ENCODE data around the gene HMG20A.

HMG20A gene

DNA sequence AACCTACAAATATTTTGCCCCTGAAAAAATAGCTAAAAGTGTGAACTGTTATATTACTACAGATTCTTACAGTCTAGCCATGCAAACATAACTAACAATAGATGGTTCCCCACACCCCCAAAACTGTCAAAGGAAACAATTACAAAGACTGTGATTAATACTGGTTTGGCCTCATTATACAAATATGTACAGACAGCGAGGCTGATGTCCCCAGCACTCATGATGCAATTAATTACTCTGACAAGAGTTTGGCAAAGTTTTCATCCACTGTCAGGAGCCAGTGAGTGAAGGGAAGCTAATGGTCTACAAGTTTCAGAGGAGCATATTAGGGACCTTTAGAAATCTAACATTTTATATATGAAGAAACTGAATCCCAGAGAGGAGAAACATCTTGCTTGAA, 61.0 kb downstream of the HMG20A start:
- H3K56ac ChIP-seq (ENCODE audit: low read length) = no peak overlapping the region
- H2BK120ac ChIP-seq (ENCODE audit: low read depth, low read length) = no peak overlapping the region
- H3K27ac ChIP-seq (ENCODE audit: low read depth, low read length) = no peak overlapping the region
- H3K4ac ChIP-seq (ENCODE audit: low read depth, low read length) = no peak overlapping the region
- no peak overlapping the region for H2BK15ac ChIP-seq (replicated peaks; ENCODE audit: low read depth)
- H4K8ac ChIP-seq (ENCODE audit: low read depth, low read length) = no peak overlapping the region
- H3K79me1 ChIP-seq (ENCODE audit: low read length) = no peaks in the 10 kb centered on the region
- no peak overlapping the region for H3K4me3 ChIP-seq (ENCODE audit: low read length)
- H3K79me2 ChIP-seq (ENCODE audit: control insufficient read depth, insufficient read depth, low read length) = no peaks in the 10 kb centered on the region
- no peak overlapping the region for H3K4me2 ChIP-seq (ENCODE audit: low read length)
- no peak for DNase-seq
- WGBS (ENCODE audit: extremely low coverage, insufficient coverage, low lambda C conversion rate) = no CpG with 5 or more reads among the region's 1 CpG
- no peak overlapping the region for H3K23ac ChIP-seq (ENCODE audit: low read length)
- H2AK5ac ChIP-seq (ENCODE audit: low read length) = no peak overlapping the region
- H3K4me1 ChIP-seq (ENCODE audit: control insufficient read depth, low read depth, low read length) = no peaks in the 10 kb centered on the region
- H3K27me3 ChIP-seq (ENCODE audit: insufficient read depth, low read length, poor library complexity) = no peaks in the 10 kb centered on the region
- peaks cover 2% of the 10 kb centered on the region for H3K36me3 ChIP-seq (ENCODE audit: control insufficient read depth, insufficient read depth, low read length)
- H2BK5ac ChIP-seq (ENCODE audit: low read length) = no peak overlapping the region
- H4K5ac ChIP-seq (ENCODE audit: low read length) = no peak overlapping the region
- H3K18ac ChIP-seq (ENCODE audit: low read length) = no peak overlapping the region
- H3K9ac ChIP-seq (ENCODE audit: low read length) = no peak overlapping the region

DNA sequence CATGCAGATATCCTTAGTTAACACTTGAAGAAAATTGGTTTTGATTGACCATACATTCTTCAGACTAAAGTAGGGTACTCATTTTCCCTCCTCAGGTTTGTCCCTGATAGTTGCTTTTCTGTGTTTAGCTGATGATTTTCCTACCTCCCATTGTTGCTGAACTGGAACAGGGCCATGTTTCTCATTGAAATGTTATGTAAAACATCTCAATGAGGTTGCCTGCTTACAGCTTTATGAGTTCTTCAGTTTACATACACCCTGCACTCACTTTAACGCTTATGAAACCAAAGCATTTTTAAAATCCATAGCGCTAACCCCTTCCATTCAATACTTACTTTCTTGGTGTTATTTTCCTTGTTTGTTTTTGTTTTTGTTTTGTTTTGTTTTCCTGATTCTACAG, 61.9 kb downstream of the HMG20A start:
- Histone ChIP-seq H3K18ac (ENCODE audit: low read length) (no peak overlapping the region), H3K79me2 (ENCODE audit: control insufficient read depth, insufficient read depth, low read length) (no peaks in the 10 kb centered on the region), H3K9ac (ENCODE audit: low read length) (no peak overlapping the region), H3K27ac (ENCODE audit: low read depth, low read length) (no peak overlapping the region), H3K4me2 (ENCODE audit: low read length) (no peak overlapping the region), H4K8ac (ENCODE audit: low read depth, low read length) (no peak overlapping the region), H2BK120ac (ENCODE audit: low read depth, low read length) (no peak overlapping the region), H3K27me3 (ENCODE audit: insufficient read depth, low read length, poor library complexity) (no peaks in the 10 kb centered on the region), H2BK5ac (ENCODE audit: low read length) (no peak overlapping the region), H3K4ac (ENCODE audit: low read depth, low read length) (no peak overlapping the region), H3K4me1 (ENCODE audit: control insufficient read depth, low read depth, low read length) (no peaks in the 10 kb centered on the region), H3K56ac (ENCODE audit: low read length) (no peak overlapping the region), H3K23ac (ENCODE audit: low read length) (no peak overlapping the region), H3K36me3 (ENCODE audit: control insufficient read depth, insufficient read depth, low read length) (peaks cover 2% of the 10 kb centered on the region), H3K79me1 (ENCODE audit: low read length) (no peaks in the 10 kb centered on the region), H2BK15ac (replicated peaks; ENCODE audit: low read depth) (no peak overlapping the region), H2AK5ac (ENCODE audit: low read length) (no peak overlapping the region), H4K5ac (ENCODE audit: low read length) (no peak overlapping the region), H3K4me3 (ENCODE audit: low read length) (no peak overlapping the region)
- DNase-seq = no peak
- WGBS (ENCODE audit: extremely low coverage, insufficient coverage, low lambda C conversion rate) = no CpG with 5 or more reads among the region's 2 CpGs

GRCh38 chr15:77483425-77484140, 62.9 kb downstream of the HMG20A start:
- Histone ChIP-seq H3K36me3 (ENCODE audit: control insufficient read depth, insufficient read depth, low read length) (no peaks in the 10 kb centered on the region), H3K4me3 (ENCODE audit: low read length) (no peak overlapping the region), H3K9ac (ENCODE audit: low read length) (no peak overlapping the region), H4K5ac (ENCODE audit: low read length) (no peak overlapping the region), H2BK5ac (ENCODE audit: low read length) (no peak overlapping the region), H2AK5ac (ENCODE audit: low read length) (no peak overlapping the region), H3K23ac (ENCODE audit: low read length) (no peak overlapping the region), H4K8ac (ENCODE audit: low read depth, low read length) (no peak overlapping the region), H3K27ac (ENCODE audit: low read depth, low read length) (no peak overlapping the region), H3K79me2 (ENCODE audit: control insufficient read depth, insufficient read depth, low read length) (no peaks in the 10 kb centered on the region), H2BK15ac (replicated peaks; ENCODE audit: low read depth) (no peak overlapping the region), H3K79me1 (ENCODE audit: low read length) (no peaks in the 10 kb centered on the region), H3K4me1 (ENCODE audit: control insufficient read depth, low read depth, low read length) (no peaks in the 10 kb centered on the region), H2BK120ac (ENCODE audit: low read depth, low read length) (no peak overlapping the region), H3K27me3 (ENCODE audit: insufficient read depth, low read length, poor library complexity) (no peaks in the 10 kb centered on the region), H3K56ac (ENCODE audit: low read length) (no peak overlapping the region), H3K18ac (ENCODE audit: low read length) (no peak overlapping the region), H3K4me2 (ENCODE audit: low read length) (no peak overlapping the region), H3K4ac (ENCODE audit: low read depth, low read length) (no peak overlapping the region)
- no peak for DNase-seq
- WGBS (ENCODE audit: extremely low coverage, insufficient coverage, low lambda C conversion rate) = no CpG with 5 or more reads among the region's 1 CpG

GRCh38 chr15:77484994-77485393, 64.3 kb downstream of the HMG20A start:
- H3K79me1 ChIP-seq (ENCODE audit: low read length) = no peaks in the 10 kb centered on the region
- no peak overlapping the region for H3K4ac ChIP-seq (ENCODE audit: low read depth, low read length)
- H3K56ac ChIP-seq (ENCODE audit: low read length) = no peak overlapping the region
- no peak overlapping the region for H3K9ac ChIP-seq (ENCODE audit: low read length)
- no peaks in the 10 kb centered on the region for H3K36me3 ChIP-seq (ENCODE audit: control insufficient read depth, insufficient read depth, low read length)
- H3K4me3 ChIP-seq (ENCODE audit: low read length) = no peak overlapping the region
- no peak overlapping the region for H2BK120ac ChIP-seq (ENCODE audit: low read depth, low read length)
- no peak overlapping the region for H3K23ac ChIP-seq (ENCODE audit: low read length)
- no peaks in the 10 kb centered on the region for H3K79me2 ChIP-seq (ENCODE audit: control insufficient read depth, insufficient read depth, low read length)
- no peaks in the 10 kb centered on the region for H3K4me1 ChIP-seq (ENCODE audit: control insufficient read depth, low read depth, low read length)
- no peak overlapping the region for H2AK5ac ChIP-seq (ENCODE audit: low read length)
- no peak overlapping the region for H2BK5ac ChIP-seq (ENCODE audit: low read length)
- H4K5ac ChIP-seq (ENCODE audit: low read length) = no peak overlapping the region
- DNase-seq = no peak
- no peak overlapping the region for H2BK15ac ChIP-seq (replicated peaks; ENCODE audit: low read depth)
- H4K8ac ChIP-seq (ENCODE audit: low read depth, low read length) = no peak overlapping the region
- H3K27ac ChIP-seq (ENCODE audit: low read depth, low read length) = no peak overlapping the region
- H3K27me3 ChIP-seq (ENCODE audit: insufficient read depth, low read length, poor library complexity) = no peaks in the 10 kb centered on the region
- H3K4me2 ChIP-seq (ENCODE audit: low read length) = no peak overlapping the region
- H3K18ac ChIP-seq (ENCODE audit: low read length) = no peak overlapping the region

DNA sequence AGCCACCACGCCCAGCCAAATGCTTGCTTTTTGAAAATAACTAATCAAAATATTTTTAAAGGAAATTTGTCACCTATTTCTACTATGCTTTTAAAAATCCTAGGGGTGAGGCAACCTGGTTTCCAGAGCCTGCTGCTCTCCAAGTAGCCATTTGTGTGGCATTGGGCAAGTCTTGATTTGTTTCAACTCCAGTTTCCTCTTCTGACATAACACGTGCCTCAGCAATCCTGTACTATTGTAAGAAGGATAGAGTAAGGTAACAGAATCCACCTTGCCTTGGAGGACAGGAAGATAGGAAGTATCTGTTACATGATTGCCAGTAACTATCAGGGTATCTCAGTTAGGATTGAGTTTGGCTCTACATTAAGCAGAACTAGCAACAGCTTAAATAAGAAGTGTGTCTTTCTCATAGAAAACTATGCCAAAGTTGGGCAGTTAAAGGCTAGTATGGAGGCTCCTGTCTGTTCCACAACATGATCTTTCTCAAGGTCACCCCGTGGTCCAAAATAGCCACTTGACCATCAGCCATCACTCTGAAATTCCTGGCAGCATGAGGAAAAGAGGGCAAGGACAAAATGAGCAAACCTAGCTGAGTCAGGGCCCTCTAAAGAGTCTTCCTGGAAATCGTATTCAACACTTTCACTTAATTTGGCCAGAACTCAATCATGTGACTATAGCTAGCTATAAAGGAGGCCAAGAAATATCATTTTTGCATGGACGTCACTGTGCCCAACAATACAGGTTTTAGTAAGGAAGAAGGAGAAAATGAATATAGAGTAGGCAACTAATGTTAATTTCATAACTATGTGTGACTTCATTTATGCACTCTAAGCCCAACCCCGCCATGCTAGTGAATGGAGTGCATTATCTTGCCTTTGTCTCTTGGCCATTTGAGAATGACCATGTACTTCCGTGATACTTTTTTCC, 66.1 kb downstream of the HMG20A start:
- H3K4ac ChIP-seq (ENCODE audit: low read depth, low read length) = no peak overlapping the region
- H3K18ac ChIP-seq (ENCODE audit: low read length) = no peak overlapping the region
- H2BK15ac ChIP-seq (replicated peaks; ENCODE audit: low read depth) = no peak overlapping the region
- no peak overlapping the region for H2BK5ac ChIP-seq (ENCODE audit: low read length)
- no peak overlapping the region for H4K5ac ChIP-seq (ENCODE audit: low read length)
- H3K79me1 ChIP-seq (ENCODE audit: low read length) = no peaks in the 10 kb centered on the region
- no peak overlapping the region for H3K56ac ChIP-seq (ENCODE audit: low read length)
- DNase-seq = no peak
- H3K4me3 ChIP-seq (ENCODE audit: low read length) = no peak overlapping the region
- no peak overlapping the region for H2BK120ac ChIP-seq (ENCODE audit: low read depth, low read length)
- H3K79me2 ChIP-seq (ENCODE audit: control insufficient read depth, insufficient read depth, low read length) = no peaks in the 10 kb centered on the region
- no peak overlapping the region for H3K27ac ChIP-seq (ENCODE audit: low read depth, low read length)
- H4K8ac ChIP-seq (ENCODE audit: low read depth, low read length) = no peak overlapping the region
- no peak overlapping the region for H2AK5ac ChIP-seq (ENCODE audit: low read length)
- H3K4me2 ChIP-seq (ENCODE audit: low read length) = no peak overlapping the region
- H3K9ac ChIP-seq (ENCODE audit: low read length) = no peak overlapping the region
- no CpG with 5 or more reads among the region's 7 CpGs for WGBS (ENCODE audit: extremely low coverage, insufficient coverage, low lambda C conversion rate)
- no peak overlapping the region for H3K23ac ChIP-seq (ENCODE audit: low read length)
- no peaks in the 10 kb centered on the region for H3K27me3 ChIP-seq (ENCODE audit: insufficient read depth, low read length, poor library complexity)
- no peaks in the 10 kb centered on the region for H3K36me3 ChIP-seq (ENCODE audit: control insufficient read depth, insufficient read depth, low read length)
- H3K4me1 ChIP-seq (ENCODE audit: control insufficient read depth, low read depth, low read length) = no peaks in the 10 kb centered on the region

Data from mesendoderm (in vitro differentiated cells).